Measurements from ENCODE around the gene FLNB.

Gene FLNB

GRCh38 chr3:58013099-58013498 lies 4.9 kb downstream of the FLNB start:
- in situ Hi-C loops (cut with MboI; ENCODE audit: low pct_unique_long_range_greater_than_20kb, low sequenced_read_pairs, unreplicated experiment) = loop anchor here (25.0 kb wide), 2 partner anchors 149 to 299 kb away; partner anchors contain the start of genes HTD2 and RPP14
- no peak for DNase-seq (ENCODE audit: low spot score)
- no peak for TF ChIP-seq CTCF (IDR thresholded peaks at IDR 0.05; ENCODE audit: extremely low read depth, insufficient read depth, missing control alignments)

- no peak for DNase-seq (ENCODE audit: low spot score)
- TF ChIP-seq CTCF (IDR thresholded peaks at IDR 0.05; ENCODE audit: extremely low read depth, insufficient read depth, missing control alignments) = no peak
- in situ Hi-C loops (cut with MboI; ENCODE audit: low pct_unique_long_range_greater_than_20kb, low sequenced_read_pairs, unreplicated experiment) = loop anchor here (25.0 kb wide), 2 partner anchors 148 to 298 kb away; partner anchors contain the start of genes HTD2 and RPP14
These were observed 5.9 kb downstream of the FLNB start for GRCh38 chr3:58013973-58014649.

GRCh38 chr3:58015520-58015915 lies 7.3 kb downstream of the FLNB start:
- DNase-seq (ENCODE audit: low spot score) = no peak
- in situ Hi-C loops (cut with MboI; ENCODE audit: low pct_unique_long_range_greater_than_20kb, low sequenced_read_pairs, unreplicated experiment) = loop anchor here (25.0 kb wide), 2 partner anchors 147 to 297 kb away; partner anchors contain the start of genes HTD2 and RPP14
- TF ChIP-seq CTCF (IDR thresholded peaks at IDR 0.05; ENCODE audit: extremely low read depth, insufficient read depth, missing control alignments) = no peak

- TF ChIP-seq CTCF (IDR thresholded peaks at IDR 0.05; ENCODE audit: extremely low read depth, insufficient read depth, missing control alignments) = no peak
- no peak for DNase-seq (ENCODE audit: low spot score)
- in situ Hi-C loops (cut with MboI; ENCODE audit: low pct_unique_long_range_greater_than_20kb, low sequenced_read_pairs, unreplicated experiment) = loop anchor here (25.0 kb wide), 2 partner anchors 146 to 296 kb away; partner anchors contain the start of genes HTD2 and RPP14
These were observed 8.5 kb downstream of the FLNB start for GRCh38 chr3:58016710-58017109.

GRCh38 chr3:58018892-58019742 lies 10.9 kb downstream of the FLNB start:
- in situ Hi-C loops (cut with MboI; ENCODE audit: low pct_unique_long_range_greater_than_20kb, low sequenced_read_pairs, unreplicated experiment) = loop anchor here (25.0 kb wide), 2 partner anchors 143 to 293 kb away; partner anchors contain the start of genes HTD2 and RPP14
- no peak for TF ChIP-seq CTCF (IDR thresholded peaks at IDR 0.05; ENCODE audit: extremely low read depth, insufficient read depth, missing control alignments)
- DNase-seq (ENCODE audit: low spot score) = no peak

- DNase-seq (ENCODE audit: low spot score) = no peak
- in situ Hi-C loops (cut with MboI; ENCODE audit: low pct_unique_long_range_greater_than_20kb, low sequenced_read_pairs, unreplicated experiment) = loop anchor here (25.0 kb wide), 2 partner anchors 142 to 292 kb away; partner anchors contain the start of genes HTD2 and RPP14
- no peak for TF ChIP-seq CTCF (IDR thresholded peaks at IDR 0.05; ENCODE audit: extremely low read depth, insufficient read depth, missing control alignments)
These were observed 12.5 kb downstream of the FLNB start for GRCh38 chr3:58020783-58021071.
